HG03066 (cell line): ENCODE measurements around the gene CCM2L.

Experiments
- ATAC-seq: cut with Tn5 transposase; IDR thresholded peaks from one replicate; pipeline ENCODE4 v1.9.1; 2021; ENCODE audit warnings: low read depth; ENCODE audit not compliant: unreplicated experiment

Gene CCM2L

GRCh38 chr20:32052778-32053362, 42.6 kb downstream of the CCM2L start:
- no peak for ATAC-seq

GRCh38 chr20:32053648-32054047, 43.4 kb downstream of the CCM2L start:
- ATAC-seq = no peak

DNA sequence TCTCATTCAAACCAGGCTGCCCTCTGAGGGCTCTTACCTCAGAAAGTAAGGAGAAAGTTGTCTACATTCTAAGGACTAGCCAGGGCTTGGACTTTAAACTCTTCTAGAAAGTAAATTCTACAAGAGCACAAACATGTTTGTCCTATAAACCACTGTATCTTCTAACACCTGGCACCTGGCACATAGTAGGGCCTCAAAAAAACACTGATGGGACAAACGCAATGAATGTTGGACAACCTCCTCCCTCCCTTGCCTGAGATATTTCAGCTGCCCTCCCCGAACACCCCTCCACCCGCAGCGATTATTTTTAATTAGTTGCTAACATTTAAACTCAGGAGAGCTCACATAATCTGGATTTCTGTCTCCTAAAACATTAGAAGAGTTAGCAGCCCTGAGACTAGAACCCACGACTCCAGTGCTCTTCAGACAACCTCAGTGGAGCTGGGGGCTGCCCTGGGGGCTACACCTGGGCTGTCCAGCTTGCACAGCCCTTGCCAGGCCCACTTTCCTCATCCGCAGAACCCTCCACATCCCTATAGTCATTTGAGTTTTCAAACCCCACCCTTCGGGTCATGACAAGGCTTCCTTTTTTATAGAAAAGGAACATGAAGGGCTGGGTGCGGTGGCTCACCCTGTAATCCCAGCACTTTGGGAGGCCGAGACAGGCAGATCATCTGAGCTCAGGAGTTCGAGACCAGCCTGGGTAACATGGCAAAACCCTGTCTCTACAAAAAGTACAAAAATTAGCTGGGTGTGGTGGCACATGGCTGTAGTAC, 46.7 kb downstream of the CCM2L start:
- ATAC-seq = no peak

- no peak for ATAC-seq
Measured at GRCh38 chr20:32057656-32058184, 47.5 kb downstream of the CCM2L start.

GRCh38 chr20:32059189-32059588, 49.0 kb downstream of the CCM2L start:
- ATAC-seq = no peak

DNA sequence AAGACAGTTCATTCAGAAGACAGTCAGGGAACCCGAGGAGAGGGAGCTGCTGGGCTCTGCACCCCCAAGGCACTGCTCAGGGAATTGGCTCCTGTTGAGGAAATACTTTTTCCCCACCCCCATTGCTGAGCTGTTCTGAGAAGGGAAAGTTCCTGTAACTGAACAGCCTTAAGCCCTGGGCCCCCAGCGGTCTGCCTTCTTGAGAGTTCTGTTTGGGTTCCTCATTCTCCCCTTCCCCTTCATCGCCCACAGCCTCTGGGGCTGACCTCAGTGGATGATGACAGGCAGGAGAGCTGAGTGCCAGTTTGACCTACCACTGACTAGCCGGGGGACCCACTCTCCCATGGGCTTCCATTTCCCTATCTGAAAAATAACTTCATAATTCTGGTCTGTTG, 52.5 kb downstream of the CCM2L start:
- ATAC-seq = peak; percentile 54

DNA sequence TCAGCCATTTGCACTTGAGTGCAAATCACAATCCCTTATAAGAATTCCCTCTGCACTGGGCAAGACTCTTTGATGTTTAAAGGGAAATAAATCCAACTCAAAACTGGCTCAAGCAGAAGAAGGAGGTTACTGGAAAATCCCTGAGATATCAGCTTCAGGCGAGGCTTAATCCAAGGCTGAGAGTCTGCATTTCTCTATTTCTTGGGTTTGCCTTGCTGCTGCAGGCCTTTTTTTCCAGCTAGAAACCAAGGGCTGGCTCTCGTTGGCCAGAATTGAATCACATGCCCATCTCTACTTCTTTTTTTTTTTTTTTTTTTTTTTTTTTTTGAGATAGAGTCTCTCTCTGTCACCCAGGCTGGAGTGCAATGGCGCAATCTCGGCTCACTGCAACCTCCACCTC, 53.5 kb downstream of the CCM2L start:
- no peak for ATAC-seq

DNA sequence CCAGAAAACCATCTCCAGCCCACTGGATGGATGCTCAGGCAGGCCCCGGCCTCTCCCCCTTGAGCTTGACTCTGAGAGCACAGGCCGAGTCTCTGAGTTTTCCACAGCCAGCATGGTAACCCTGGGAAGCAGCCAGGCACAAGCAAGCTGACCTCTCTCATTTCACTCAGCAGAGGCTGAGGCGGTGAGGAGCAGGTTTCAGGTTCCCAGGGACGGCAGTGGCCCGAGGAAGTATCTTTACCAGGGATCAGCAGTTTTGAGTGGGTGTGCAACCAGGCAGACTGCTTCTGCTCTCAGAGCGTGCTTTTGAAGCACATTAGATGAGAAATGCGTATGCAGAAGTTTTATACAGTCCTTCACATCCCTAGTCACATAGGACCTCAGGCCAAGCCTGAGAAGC, 54.4 kb downstream of the CCM2L start:
- ATAC-seq = no peak

- no peak for ATAC-seq
Measured at GRCh38 chr20:32067234-32067821, 57.1 kb downstream of the CCM2L start.

- ATAC-seq = no peak
Measured at GRCh38 chr20:32068174-32068573, 57.9 kb downstream of the CCM2L start.

- ATAC-seq = no peak
Measured at GRCh38 chr20:32069711-32070110, 59.5 kb downstream of the CCM2L start.

DNA sequence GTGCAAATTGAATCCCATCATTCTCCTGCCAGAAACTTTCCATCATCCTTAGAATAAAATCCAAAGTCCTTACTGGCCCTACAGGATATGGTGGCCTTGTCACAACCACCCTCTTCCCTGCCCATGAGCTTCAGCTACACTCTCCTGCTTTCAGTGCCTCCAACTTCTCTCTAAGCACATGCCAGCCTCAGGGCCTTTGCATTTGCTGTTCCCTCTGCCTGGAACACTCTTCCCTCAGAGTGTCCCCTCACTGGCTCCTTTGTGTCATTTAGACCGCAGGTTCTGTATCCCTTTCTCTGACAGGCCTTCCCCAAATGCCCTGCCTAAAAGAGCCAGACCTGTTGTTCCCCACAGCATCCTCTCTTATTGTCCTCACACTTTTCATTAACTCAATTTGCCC, 60.0 kb downstream of the CCM2L start:
- no peak for ATAC-seq

- no peak for ATAC-seq
Measured at GRCh38 chr20:32070690-32071213, 60.5 kb downstream of the CCM2L start.

DNA sequence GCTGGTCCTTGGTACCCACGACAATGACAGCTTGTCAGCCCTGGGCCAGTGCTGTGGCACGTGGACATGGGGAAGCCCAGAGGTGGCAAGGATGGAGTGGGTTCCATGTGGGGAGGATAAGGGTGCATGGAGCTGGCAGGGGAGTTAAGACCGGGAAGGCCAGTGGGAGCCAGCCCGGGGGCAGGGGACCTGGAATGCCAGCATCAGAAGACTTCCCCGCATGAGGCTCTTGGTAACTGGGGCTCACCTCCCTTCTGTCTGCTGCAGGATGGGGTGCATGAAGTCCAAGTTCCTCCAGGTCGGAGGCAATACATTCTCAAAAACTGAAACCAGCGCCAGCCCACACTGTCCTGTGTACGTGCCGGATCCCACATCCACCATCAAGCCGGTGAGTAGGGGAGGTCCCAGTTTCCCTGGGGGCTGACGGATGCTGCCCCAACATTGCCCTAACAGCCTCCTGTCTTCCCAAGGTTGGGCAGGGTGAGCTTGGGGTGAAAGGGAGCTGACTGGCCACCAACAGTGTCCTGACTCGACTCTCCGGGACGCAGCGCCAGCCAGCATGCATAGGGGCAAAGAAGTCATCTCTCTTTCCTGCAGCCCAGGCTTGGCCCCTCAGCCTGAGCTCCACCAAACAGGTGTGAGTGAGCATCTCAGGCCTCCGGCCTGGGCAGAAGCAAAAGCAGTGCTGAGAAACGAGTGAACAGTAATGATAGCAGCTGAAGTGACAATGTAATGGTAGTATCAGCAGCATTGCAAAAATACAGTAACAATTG, 61.3 kb downstream of the CCM2L start:
- ATAC-seq = no peak

- no peak for ATAC-seq
Measured at GRCh38 chr20:32072168-32072750, 62.0 kb downstream of the CCM2L start.

DNA sequence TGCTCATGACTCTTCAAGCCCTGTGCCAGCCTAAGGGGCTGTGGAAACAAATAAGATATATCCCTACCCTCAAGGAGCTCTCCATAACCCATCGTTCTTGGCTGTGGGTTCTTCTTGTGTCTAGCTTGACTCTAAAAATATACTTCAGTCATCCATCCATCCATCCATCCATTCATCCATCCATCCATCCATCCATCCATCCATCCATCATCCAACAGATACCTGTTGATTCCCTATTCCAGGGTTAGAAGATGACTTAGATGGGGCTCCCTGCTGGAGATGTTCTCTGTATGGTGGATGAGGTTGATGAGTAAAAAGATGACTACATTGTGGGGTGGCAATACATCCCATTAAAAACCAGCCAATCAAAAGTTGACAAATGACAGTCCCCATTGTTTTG, 65.3 kb downstream of the CCM2L start:
- no peak for ATAC-seq

GRCh38 chr20:32077190-32077589, 67.0 kb downstream of the CCM2L start:
- ATAC-seq = no peak

- ATAC-seq = no peak
Measured at GRCh38 chr20:32078322-32078721, 68.1 kb downstream of the CCM2L start.

GRCh38 chr20:32078791-32079190, 68.6 kb downstream of the CCM2L start:
- ATAC-seq = no peak

- ATAC-seq = no peak
Measured at GRCh38 chr20:32079655-32080109, 69.4 kb downstream of the CCM2L start.
